ENCODE measurements around the gene MTX1. TPM values are rescaled to one million over a fixed set of nuclear protein-coding genes. Genes with fewer than 3 reads are reported as not detected.
A peak's percentile ranks its signal among the peaks of the same experiment; 100 is the strongest.
"Not testable (repeated sequence)": the region's sequence is repeated elsewhere in the genome, so short reads cannot be mapped to it uniquely, and the experiment has no call there.

The MTX1 gene
- total and polyA plus RNA-seq, 9 donors = 15.6 to 35.4 (median 27.7) TPM

DNA sequence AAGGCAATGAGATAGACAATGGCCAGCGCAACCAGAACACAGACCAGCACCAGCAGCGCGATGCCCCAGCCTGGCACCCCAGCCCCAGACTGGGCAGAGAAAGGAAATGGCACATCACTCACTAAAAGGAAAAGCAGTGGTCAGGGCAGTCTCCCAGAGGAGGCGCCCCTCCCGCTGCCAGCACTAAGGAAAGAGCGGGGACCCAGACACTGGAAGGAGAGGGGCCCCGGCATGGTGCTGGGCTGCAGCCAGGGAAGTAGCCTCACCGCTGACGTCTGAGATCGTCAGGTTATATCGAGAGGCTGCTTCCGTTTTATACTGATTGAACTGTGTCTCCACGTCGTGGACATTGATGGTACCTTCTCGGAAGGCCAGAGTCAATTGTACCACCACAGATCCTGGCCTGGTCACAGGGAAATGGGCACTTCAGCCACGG is 21.0 kb upstream of the MTX1 start:
- Histone ChIP-seq H3K36me3 (no peaks in the 10 kb centered on the region), H3K9me3 (no peaks in the 10 kb centered on the region), H3K27me3 (no peaks in the 10 kb centered on the region), H3K4me3 (no peak overlapping the region), H3K4me1 (ENCODE audit: insufficient read depth) (no peaks in the 10 kb centered on the region), H3K27ac (no peak overlapping the region)
- DNase-seq = peak in 2 of 5 donors; percentile 10 to 14
- no peak for TF ChIP-seq EP300 (IDR thresholded peaks at IDR 0.05)
- TF ChIP-seq, protein P1, sequence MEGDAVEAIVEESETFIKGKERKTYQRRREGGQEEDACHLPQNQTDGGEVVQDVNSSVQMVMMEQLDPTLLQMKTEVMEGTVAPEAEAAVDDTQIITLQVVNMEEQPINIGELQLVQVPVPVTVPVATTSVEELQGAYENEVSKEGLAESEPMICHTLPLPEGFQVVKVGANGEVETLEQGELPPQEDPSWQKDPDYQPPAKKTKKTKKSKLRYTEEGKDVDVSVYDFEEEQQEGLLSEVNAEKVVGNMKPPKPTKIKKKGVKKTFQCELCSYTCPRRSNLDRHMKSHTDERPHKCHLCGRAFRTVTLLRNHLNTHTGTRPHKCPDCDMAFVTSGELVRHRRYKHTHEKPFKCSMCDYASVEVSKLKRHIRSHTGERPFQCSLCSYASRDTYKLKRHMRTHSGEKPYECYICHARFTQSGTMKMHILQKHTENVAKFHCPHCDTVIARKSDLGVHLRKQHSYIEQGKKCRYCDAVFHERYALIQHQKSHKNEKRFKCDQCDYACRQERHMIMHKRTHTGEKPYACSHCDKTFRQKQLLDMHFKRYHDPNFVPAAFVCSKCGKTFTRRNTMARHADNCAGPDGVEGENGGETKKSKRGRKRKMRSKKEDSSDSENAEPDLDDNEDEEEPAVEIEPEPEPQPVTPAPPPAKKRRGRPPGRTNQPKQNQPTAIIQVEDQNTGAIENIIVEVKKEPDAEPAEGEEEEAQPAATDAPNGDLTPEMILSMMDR (IDR thresholded peaks at IDR 0.05) = no peak
- intact Hi-C loops (cut with DNase I) = no loop called here
- 67 to 70% (median 69%) methylated on average over 16 of the region's 16 CpGs for WGBS, 3 donors

DNA sequence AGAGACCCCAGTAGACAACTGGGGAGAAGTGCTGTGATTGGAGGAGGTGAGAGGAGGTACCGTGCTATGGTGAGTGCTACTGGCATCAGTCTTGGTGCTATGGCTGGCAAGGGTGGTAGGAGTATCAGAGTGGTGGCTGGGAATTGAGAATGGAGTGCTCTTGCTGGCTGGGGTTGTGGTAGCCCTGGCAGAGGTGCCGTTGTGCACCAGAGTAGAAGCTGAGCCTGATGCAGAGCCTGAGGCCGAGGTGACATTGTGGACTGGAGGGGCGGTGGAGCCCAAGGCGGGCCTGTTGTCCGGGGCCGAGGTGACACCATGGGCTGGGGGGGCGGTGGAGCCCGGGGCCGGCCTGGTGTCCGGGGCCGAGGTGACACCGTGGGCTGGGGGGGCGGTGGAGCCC is 20.2 kb upstream of the MTX1 start:
- H3K4me3 ChIP-seq = no peak overlapping the region
- H3K4me1 ChIP-seq (ENCODE audit: insufficient read depth) = peaks cover 2% of the 10 kb centered on the region
- H3K27me3 ChIP-seq = no peaks in the 10 kb centered on the region
- H3K9me3 ChIP-seq = no peaks in the 10 kb centered on the region
- peak in 2 of 5 donors; percentile 14 to 16 for DNase-seq
- H3K27ac ChIP-seq = no peak overlapping the region
- no peaks in the 10 kb centered on the region for H3K36me3 ChIP-seq
- TF ChIP-seq, protein P1 (IDR thresholded peaks at IDR 0.05) = no peak
- TF ChIP-seq POLR2A (IDR thresholded peaks at IDR 0.05) (no peak), EP300 (IDR thresholded peaks at IDR 0.05) (no peak)
- 73 to 86% (median 80%) methylated on average over 7 to 14 of the region's 14 CpGs for WGBS, 3 donors
- intact Hi-C loops (cut with DNase I) = no loop called here

DNA sequence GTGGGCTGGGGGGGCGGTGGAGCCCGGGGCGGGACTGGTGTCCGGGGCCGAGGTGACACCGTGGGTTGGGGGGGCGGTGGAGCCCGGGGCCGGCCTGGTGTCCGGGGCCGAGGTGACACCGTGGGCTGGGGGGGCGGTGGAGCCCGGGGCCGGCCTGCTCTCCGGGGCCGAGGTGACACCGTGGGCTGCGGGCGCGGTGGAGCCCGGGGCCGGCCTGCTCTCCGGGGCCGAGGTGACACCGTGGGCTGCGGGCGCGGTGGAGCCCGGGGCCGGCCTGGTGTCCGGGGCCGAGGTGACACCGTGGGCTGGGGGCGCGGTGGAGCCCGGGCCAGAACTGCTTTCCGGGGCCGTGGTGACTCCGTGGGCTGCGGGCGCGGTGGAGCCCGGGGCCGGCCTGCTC is 18.6 kb upstream of the MTX1 start:
- H3K4me3 ChIP-seq; H3K27me3 ChIP-seq; H3K9me3 ChIP-seq; H3K4me1 ChIP-seq (ENCODE audit: insufficient read depth); H3K27ac ChIP-seq; H3K36me3 ChIP-seq; DNase-seq: not testable (repeated sequence)
- intact Hi-C loops (cut with DNase I) = loop anchor here in 1 of 4 donors (5.0 kb wide), 1 partner anchor 37 kb away; no protein-coding TSS in a partner anchor
- WGBS, 3 donors = 92 to 96% (median 92%) methylated on average over 13 to 23 of the region's 45 CpGs

- peaks cover 7% of the 10 kb centered on the region for H3K4me1 ChIP-seq (ENCODE audit: insufficient read depth)
- 82 to 87% (median 86%) methylated on average over 14 to 17 of the region's 17 CpGs for WGBS, 3 donors
- H3K36me3 ChIP-seq = no peaks in the 10 kb centered on the region
- H3K4me3 ChIP-seq = no peak overlapping the region
- DNase-seq = peak in 1 of 5 donors; percentile 55
- no peaks in the 10 kb centered on the region for H3K27me3 ChIP-seq
- H3K9me3 ChIP-seq = no peaks in the 10 kb centered on the region
- TF ChIP-seq, protein P1 (IDR thresholded peaks at IDR 0.05) = no peak
- TF ChIP-seq EP300 (IDR thresholded peaks at IDR 0.05) = no peak
- no peak for TF ChIP-seq POLR2A (IDR thresholded peaks at IDR 0.05)
- intact Hi-C loops (cut with DNase I) = loop anchor here in 1 of 4 donors (5.0 kb wide), 1 partner anchor 35 kb away; no protein-coding TSS in a partner anchor
- H3K27ac ChIP-seq = peak overlapping the region in 1 of 2 donors; percentile 82
Measured at GRCh38 chr1:155191904-155192303, 16.6 kb upstream of the MTX1 start.

DNA sequence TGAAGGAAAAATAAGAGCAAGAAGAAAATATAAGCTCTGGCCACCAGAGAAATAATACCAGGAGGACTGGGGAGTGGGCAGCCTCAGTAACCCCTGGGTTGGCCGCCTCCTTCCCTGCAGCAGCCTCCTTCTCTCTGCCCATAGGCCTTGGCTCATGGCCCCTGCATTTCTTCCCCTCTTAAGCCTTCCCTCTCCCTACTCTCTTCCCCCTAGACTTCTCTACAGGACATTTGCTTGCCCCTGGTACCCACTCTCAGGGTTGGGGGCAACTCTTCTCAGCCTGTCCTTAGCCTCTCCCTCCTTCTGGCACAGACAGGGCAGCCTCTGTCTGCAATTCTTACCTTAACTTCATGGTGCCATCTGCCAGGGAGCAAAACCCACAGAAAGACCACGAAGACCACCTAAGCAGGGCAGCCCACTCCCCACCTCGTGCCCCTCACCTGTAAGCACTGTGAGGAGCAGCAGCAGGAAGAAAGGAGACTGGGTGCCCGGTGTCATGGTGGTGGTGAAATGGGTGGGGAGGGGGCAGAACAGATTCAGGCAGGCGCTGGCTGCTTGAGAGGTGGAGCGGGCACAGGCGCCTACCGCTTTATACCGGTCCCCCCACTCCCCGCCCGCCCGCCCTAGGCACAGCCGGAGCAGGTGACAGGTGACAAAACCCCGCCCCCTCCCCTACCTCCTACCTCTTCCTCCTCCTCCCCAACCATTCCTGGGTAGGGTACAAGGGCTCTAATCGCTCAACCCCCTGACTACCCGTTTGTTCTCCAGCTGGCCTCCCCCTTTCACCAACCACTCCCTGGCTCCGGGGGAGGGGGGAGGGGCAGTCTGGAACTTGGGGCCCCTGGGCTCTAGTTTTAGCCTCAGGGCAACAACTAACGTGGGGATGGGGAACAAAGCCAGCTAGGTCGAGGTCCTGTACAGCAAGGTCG is 15.9 kb upstream of the MTX1 start:
- DNase-seq = peak in 2 of 5 donors; percentile 35 to 46
- no peak for TF ChIP-seq POLR2A (IDR thresholded peaks at IDR 0.05)
- TF ChIP-seq, protein P1 (IDR thresholded peaks at IDR 0.05) = no peak
- TF ChIP-seq EP300 (IDR thresholded peaks at IDR 0.05) = no peak
- Histone ChIP-seq H3K36me3 (no peaks in the 10 kb centered on the region), H3K27me3 (no peaks in the 10 kb centered on the region), H3K4me3 (peak overlapping the region; percentile 45), H3K27ac (peak overlapping the region; percentile 82 to 95), H3K4me1 (ENCODE audit: insufficient read depth) (peaks cover 13% of the 10 kb centered on the region), H3K9me3 (no peaks in the 10 kb centered on the region)
- intact Hi-C loops (cut with DNase I) = loop anchor here in 1 of 4 donors (5.0 kb wide), 1 partner anchor 35 kb away; no protein-coding TSS in a partner anchor
- 49 to 53% (median 50%) methylated on average over 19 to 20 of the region's 20 CpGs for WGBS, 3 donors

Measured in ovary (tissue), 9 donors.